Esophagus squamous epithelium (tissue), 4 donors: Measurements from ENCODE around the gene POR.

ENCODE experiments used
- POLR2A ChIP-seq, 4 donors: fragments of 450-650 bp; IDR thresholded peaks; one replicate each; pipeline ENCODE4 v1.6.1; 2017; ENCODE audit warnings: antibody characterized with exemption in 4 of 4, mild to moderate bottlenecking in 4 of 4, moderate library complexity in 3 of 4
- TF ChIP-seq, protein P1 (sequence below), 6 experiments: fragments of 450-650 bp in 4 of 6; fragments of 200-600 bp in 2 of 6; sonication (generic) in 2 of 6; IDR thresholded peaks; one replicate each; pipeline ENCODE4 v1.5.1; 2016 to 2019; ENCODE audit warnings: antibody characterized with exemption in 6 of 6, mild to moderate bottlenecking in 4 of 6, moderate library complexity in 4 of 6

- TF ChIP-seq, protein P1, sequence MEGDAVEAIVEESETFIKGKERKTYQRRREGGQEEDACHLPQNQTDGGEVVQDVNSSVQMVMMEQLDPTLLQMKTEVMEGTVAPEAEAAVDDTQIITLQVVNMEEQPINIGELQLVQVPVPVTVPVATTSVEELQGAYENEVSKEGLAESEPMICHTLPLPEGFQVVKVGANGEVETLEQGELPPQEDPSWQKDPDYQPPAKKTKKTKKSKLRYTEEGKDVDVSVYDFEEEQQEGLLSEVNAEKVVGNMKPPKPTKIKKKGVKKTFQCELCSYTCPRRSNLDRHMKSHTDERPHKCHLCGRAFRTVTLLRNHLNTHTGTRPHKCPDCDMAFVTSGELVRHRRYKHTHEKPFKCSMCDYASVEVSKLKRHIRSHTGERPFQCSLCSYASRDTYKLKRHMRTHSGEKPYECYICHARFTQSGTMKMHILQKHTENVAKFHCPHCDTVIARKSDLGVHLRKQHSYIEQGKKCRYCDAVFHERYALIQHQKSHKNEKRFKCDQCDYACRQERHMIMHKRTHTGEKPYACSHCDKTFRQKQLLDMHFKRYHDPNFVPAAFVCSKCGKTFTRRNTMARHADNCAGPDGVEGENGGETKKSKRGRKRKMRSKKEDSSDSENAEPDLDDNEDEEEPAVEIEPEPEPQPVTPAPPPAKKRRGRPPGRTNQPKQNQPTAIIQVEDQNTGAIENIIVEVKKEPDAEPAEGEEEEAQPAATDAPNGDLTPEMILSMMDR (IDR thresholded peaks at IDR 0.05), result no peak
- TF ChIP-seq POLR2A (IDR thresholded peaks at IDR 0.05), result no peak
Observed at GRCh38 chr7:75931680-75932079, 16.7 kb downstream of the POR start.
